Panc1 (cell line): ENCODE measurements around the gene TREX2.

Experiments used
- SIN3A ChIP-seq: IDR thresholded peaks from 2 replicates; pipeline ENCODE4 v1.6.1; 2012; ENCODE audit warnings: low read depth, mild to moderate bottlenecking, low read length, moderate library complexity, borderline replicate concordance; ENCODE audit not compliant: insufficient read depth
- TF ChIP-seq, protein P1 (sequence below): fragments of 450-650 bp; IDR thresholded peaks from 2 replicates; pipeline ENCODE4 v1.5.1; 2017; ENCODE audit warnings: mild to moderate bottlenecking

GRCh38 chrX:153482376-153483015, 36.6 kb upstream of the TREX2 start:
- no peak for TF ChIP-seq SIN3A
- TF ChIP-seq, protein P1, sequence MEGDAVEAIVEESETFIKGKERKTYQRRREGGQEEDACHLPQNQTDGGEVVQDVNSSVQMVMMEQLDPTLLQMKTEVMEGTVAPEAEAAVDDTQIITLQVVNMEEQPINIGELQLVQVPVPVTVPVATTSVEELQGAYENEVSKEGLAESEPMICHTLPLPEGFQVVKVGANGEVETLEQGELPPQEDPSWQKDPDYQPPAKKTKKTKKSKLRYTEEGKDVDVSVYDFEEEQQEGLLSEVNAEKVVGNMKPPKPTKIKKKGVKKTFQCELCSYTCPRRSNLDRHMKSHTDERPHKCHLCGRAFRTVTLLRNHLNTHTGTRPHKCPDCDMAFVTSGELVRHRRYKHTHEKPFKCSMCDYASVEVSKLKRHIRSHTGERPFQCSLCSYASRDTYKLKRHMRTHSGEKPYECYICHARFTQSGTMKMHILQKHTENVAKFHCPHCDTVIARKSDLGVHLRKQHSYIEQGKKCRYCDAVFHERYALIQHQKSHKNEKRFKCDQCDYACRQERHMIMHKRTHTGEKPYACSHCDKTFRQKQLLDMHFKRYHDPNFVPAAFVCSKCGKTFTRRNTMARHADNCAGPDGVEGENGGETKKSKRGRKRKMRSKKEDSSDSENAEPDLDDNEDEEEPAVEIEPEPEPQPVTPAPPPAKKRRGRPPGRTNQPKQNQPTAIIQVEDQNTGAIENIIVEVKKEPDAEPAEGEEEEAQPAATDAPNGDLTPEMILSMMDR: no peak
